Neuronal stem cell (in vitro differentiated cells): ENCODE data around the gene PTGIR.

ENCODE experiments used
- DNase-seq: peaks from one replicate; pipeline ENCODE4 v3.0.0-alpha.2; 2013; ENCODE audit warnings: low spot score
- H2AFZ ChIP-seq: one replicate; pipeline ENCODE4 v1.6.1; 2013; ENCODE audit warnings: mild to moderate bottlenecking, low read length, inconsistent platforms
- H2AK5ac ChIP-seq: 2 replicates; pipeline ENCODE4 v1.6.1; 2013; ENCODE audit warnings: low read depth, mild to moderate bottlenecking, inconsistent platforms, low read length, moderate library complexity, mixed read lengths
- H2BK120ac ChIP-seq: 2 replicates; pipeline ENCODE4 v1.6.1; 2013; ENCODE audit warnings: low read depth, mild to moderate bottlenecking, inconsistent platforms, low read length, moderate library complexity, mixed read lengths
- H2BK12ac ChIP-seq: one replicate; pipeline ENCODE4 v1.6.1; 2013; ENCODE audit warnings: low read length, inconsistent platforms
- H2BK15ac ChIP-seq: 2 replicates; pipeline ENCODE4 v1.6.1; 2013; ENCODE audit warnings: mild to moderate bottlenecking, low read length, inconsistent platforms, mixed read lengths
- H2BK5ac ChIP-seq: one replicate; pipeline ENCODE4 v1.6.1; 2013; ENCODE audit warnings: inconsistent platforms, mild to moderate bottlenecking, low read length, moderate library complexity
- H3K14ac ChIP-seq: one replicate; pipeline ENCODE4 v1.6.1; 2013; ENCODE audit warnings: low read length, inconsistent platforms
- H3K18ac ChIP-seq: 2 replicates; pipeline ENCODE4 v1.6.1; 2013; ENCODE audit warnings: low read length, inconsistent platforms
- H3K23ac ChIP-seq: 2 replicates; pipeline ENCODE4 v1.6.1; 2013; ENCODE audit warnings: low read depth, mild to moderate bottlenecking, mixed read lengths, low read length, inconsistent platforms; ENCODE audit not compliant: poor library complexity
- H3K27ac ChIP-seq: replicated peaks from 3 replicates; pipeline ENCODE4 v1.5.1; 2013; ENCODE audit warnings: low read length, inconsistent platforms
- H3K27me3 ChIP-seq, 3 experiments: 2 replicates each; pipeline ENCODE4 v1.6.1; 2013; ENCODE audit warnings: low read length in 3 of 3, mild to moderate bottlenecking in 2 of 3, inconsistent platforms in 1 of 3, low read depth in 1 of 3, mixed read lengths in 1 of 3, moderate library complexity in 1 of 3; ENCODE audit not compliant: control insufficient read depth in 3 of 3, insufficient read depth in 3 of 3
- H3K36me3 ChIP-seq, 2 donors: replicated peaks in 1 of 2; 2 replicates each; pipeline ENCODE4 v1.6.1; 2013; ENCODE audit warnings: low read length in 2 of 2; ENCODE audit not compliant: control insufficient read depth in 2 of 2, insufficient read depth in 2 of 2
- H3K4ac ChIP-seq: 2 replicates; pipeline ENCODE4 v1.6.1; 2013; ENCODE audit warnings: inconsistent platforms, mild to moderate bottlenecking, low read length, moderate library complexity
- H3K4me1 ChIP-seq, 2 donors: 1 replicate in 1 of 2; 2 replicates in 1 of 2; pipeline ENCODE4 v1.6.1; 2013; ENCODE audit warnings: low read length in 2 of 2, low read depth in 1 of 2; ENCODE audit not compliant: control insufficient read depth in 2 of 2, insufficient read depth in 1 of 2
- H3K4me2 ChIP-seq: one replicate; pipeline ENCODE4 v1.6.1; 2013; ENCODE audit warnings: mild to moderate bottlenecking, low read length, inconsistent platforms; ENCODE audit not compliant: insufficient read depth, poor library complexity, severe bottlenecking
- H3K4me3 ChIP-seq, 2 donors: 2 replicates each; pipeline ENCODE4 v1.5.1; 2013; ENCODE audit warnings: low read length in 2 of 2, mild to moderate bottlenecking in 2 of 2, inconsistent platforms in 1 of 2, moderate library complexity in 1 of 2
- H3K79me1 ChIP-seq: one replicate; pipeline ENCODE4 v1.6.1; 2013; ENCODE audit warnings: low read depth, mild to moderate bottlenecking, inconsistent platforms, low read length, moderate library complexity
- H3K9ac ChIP-seq: one replicate; pipeline ENCODE4 v1.6.1; 2013; ENCODE audit warnings: mild to moderate bottlenecking, low read depth, low read length, inconsistent platforms; ENCODE audit not compliant: poor library complexity
- H3K9me3 ChIP-seq, 2 donors: replicated peaks in 1 of 2; 2 replicates each; pipeline versions ENCODE3 to v1.6.1; 2013; ENCODE audit warnings: low read length in 2 of 2, mild to moderate bottlenecking in 2 of 2, inconsistent platforms in 1 of 2, low read depth in 1 of 2, mixed read lengths in 1 of 2, moderate library complexity in 1 of 2; ENCODE audit not compliant: control insufficient read depth in 2 of 2, insufficient read depth in 1 of 2
- H4K8ac ChIP-seq: one replicate; pipeline ENCODE4 v1.6.1; 2013; ENCODE audit warnings: low read depth, mild to moderate bottlenecking, inconsistent platforms, low read length, moderate library complexity
- H4K91ac ChIP-seq: one replicate; pipeline ENCODE4 v1.6.1; 2013; ENCODE audit warnings: low read length, low read depth, mild to moderate bottlenecking, inconsistent platforms; ENCODE audit not compliant: poor library complexity
- WGBS, 2 donors: extraction: QIAGEN DNeasy Blood & Tissue Kit; methylation state at CpG; one replicate each; pipeline ENCODE4 v1.1.7; 2013; ENCODE audit warnings: missing lambda C conversion rate in 2 of 2, mixed read lengths in 1 of 2; ENCODE audit not compliant: insufficient read length in 2 of 2, insufficient replicate concordance in 1 of 2; ENCODE audit errors: extremely low coverage in 2 of 2; 5-methylcytosine and 5-hydroxymethylcytosine counted together

The PTGIR gene

DNA sequence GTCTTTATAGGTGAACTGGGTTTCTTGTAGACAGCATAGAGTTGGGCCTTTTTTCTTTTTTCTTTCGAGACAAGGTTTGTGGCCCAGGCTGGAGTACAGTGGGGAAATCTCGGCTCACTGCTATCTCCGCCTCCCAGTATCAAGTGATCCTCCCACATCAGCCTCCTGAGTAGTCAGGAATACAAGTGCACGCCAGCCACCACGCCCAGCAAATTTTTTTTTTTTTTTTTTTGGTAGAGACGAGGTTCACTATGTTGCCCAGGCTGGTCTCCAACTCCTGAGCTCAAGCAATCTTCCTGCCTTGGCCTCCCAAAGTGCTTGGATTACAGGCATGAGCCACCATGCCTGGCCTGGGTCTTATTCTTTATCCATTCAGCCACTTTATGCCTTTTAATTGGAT, 28.9 kb downstream of the PTGIR start:
- Histone ChIP-seq H2BK5ac (no peak overlapping the region), H4K91ac (no peak overlapping the region), H2BK15ac (no peak overlapping the region), H2AK5ac (no peak overlapping the region), H2BK120ac (no peak overlapping the region), H3K9ac (no peak overlapping the region), H3K79me1 (no peaks in the 10 kb centered on the region), H2AFZ (no peak overlapping the region), H3K23ac (no peak overlapping the region), H3K27ac (no peak overlapping the region), H3K4me2 (no peak overlapping the region), H2BK12ac (no peak overlapping the region), H4K8ac (no peak overlapping the region), H3K14ac (no peak overlapping the region), H3K18ac (no peak overlapping the region), H3K4me3 (no peak overlapping the region), H3K4me1 (no peaks in the 10 kb centered on the region), H3K4ac (no peak overlapping the region), H3K27me3 (no peaks in the 10 kb centered on the region), H3K9me3 (peaks cover 2 to 8% of the 10 kb centered on the region in 2 donors), H3K36me3 (no peaks in the 10 kb centered on the region)
- no CpG with 5 or more reads among the region's 6 CpGs for WGBS, 2 donors
- no peak for DNase-seq

DNA sequence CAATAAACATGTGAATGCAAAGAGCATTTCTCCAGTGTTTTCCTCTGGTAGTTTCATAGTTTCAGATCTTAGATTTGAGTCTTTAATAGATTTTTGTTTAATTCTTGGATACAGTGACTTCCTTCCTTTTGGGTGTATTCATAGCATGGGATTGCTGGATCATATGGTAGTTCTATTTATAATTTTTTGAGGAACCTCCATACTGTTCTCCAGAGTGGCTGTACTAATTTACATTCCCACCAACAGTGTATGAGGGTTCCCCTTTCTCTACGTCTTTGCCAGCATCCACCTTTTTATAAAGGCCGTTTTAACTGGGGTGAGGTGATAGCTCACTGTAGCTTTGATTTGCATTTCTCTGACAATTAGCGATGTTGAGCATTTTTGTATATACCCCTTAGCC, 33.0 kb downstream of the PTGIR start:
- H2BK12ac ChIP-seq, result no peak overlapping the region
- H3K4me1 ChIP-seq, result no peaks in the 10 kb centered on the region
- H3K27ac ChIP-seq, result no peak overlapping the region
- no peak overlapping the region for H4K91ac ChIP-seq
- H3K27me3 ChIP-seq, result no peaks in the 10 kb centered on the region
- H2AFZ ChIP-seq, result no peak overlapping the region
- H2BK120ac ChIP-seq, result no peak overlapping the region
- H3K4me2 ChIP-seq, result no peak overlapping the region
- H3K9me3 ChIP-seq, result peaks cover 0 to 2% of the 10 kb centered on the region in 2 donors
- DNase-seq, result no peak
- no peak overlapping the region for H2BK5ac ChIP-seq
- H4K8ac ChIP-seq, result no peak overlapping the region
- H3K9ac ChIP-seq, result no peak overlapping the region
- H3K23ac ChIP-seq, result no peak overlapping the region
- no CpG with 5 or more reads among the region's 3 CpGs for WGBS, 2 donors
- H3K4ac ChIP-seq, result no peak overlapping the region
- H3K14ac ChIP-seq, result no peak overlapping the region
- no peak overlapping the region for H3K18ac ChIP-seq
- H2AK5ac ChIP-seq, result no peak overlapping the region
- H3K4me3 ChIP-seq, result no peak overlapping the region
- H2BK15ac ChIP-seq, result no peak overlapping the region
- no peaks in the 10 kb centered on the region for H3K79me1 ChIP-seq
- no peaks in the 10 kb centered on the region for H3K36me3 ChIP-seq

DNA sequence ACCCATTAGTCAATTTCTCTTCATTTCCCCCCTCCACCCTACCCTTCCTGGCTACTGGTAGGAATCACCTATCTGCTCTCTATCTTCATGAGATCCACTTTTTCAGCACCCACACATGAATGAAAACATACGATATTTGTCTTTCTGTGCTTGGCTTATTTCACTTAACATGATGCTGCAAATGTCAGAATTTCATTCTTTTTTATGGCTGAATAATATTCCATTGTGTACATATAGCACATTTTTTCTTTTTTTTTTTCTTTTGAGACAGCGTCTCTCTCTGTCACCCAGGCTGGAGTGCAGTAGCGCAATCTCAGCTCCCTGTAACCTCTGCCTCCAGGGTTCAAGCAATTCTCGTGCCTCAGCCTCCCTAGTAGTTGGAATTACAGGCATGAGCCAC, 33.6 kb downstream of the PTGIR start:
- Histone ChIP-seq H4K8ac (no peak overlapping the region), H3K4me3 (no peak overlapping the region), H3K9ac (no peak overlapping the region), H3K18ac (no peak overlapping the region), H2BK15ac (no peak overlapping the region), H2BK5ac (no peak overlapping the region), H3K4me1 (no peaks in the 10 kb centered on the region), H3K36me3 (no peaks in the 10 kb centered on the region), H2AK5ac (no peak overlapping the region), H2BK12ac (no peak overlapping the region), H3K4me2 (no peak overlapping the region), H3K9me3 (peaks cover 0 to 2% of the 10 kb centered on the region in 2 donors), H3K27me3 (no peaks in the 10 kb centered on the region), H3K4ac (no peak overlapping the region), H3K14ac (no peak overlapping the region), H2AFZ (no peak overlapping the region), H3K79me1 (no peaks in the 10 kb centered on the region), H3K23ac (no peak overlapping the region), H3K27ac (no peak overlapping the region), H4K91ac (no peak overlapping the region), H2BK120ac (no peak overlapping the region)
- no CpG with 5 or more reads among the region's 4 CpGs for WGBS, 2 donors
- DNase-seq, result no peak

DNA sequence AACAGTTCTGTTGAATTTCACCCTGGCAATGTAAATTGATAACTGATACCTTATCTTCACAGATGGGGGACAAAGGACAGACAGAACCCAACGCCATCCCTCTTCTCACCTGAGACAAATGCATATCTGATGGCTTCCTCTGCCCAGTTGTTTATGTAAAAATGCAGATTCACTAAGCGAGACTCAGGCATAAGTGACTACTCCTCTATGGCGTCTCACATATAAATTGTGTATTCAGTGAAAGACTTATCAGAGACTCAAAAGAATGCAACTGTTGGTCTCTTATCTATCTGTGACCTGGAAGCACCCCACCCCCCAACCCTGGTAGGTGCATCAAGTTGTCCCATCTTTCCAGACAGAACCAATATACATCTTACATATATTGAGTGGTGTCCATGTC, 37.0 kb downstream of the PTGIR start:
- Histone ChIP-seq H3K4me1 (no peaks in the 10 kb centered on the region), H3K4me3 (no peak overlapping the region), H2BK12ac (no peak overlapping the region), H4K8ac (no peak overlapping the region), H4K91ac (no peak overlapping the region), H3K14ac (no peak overlapping the region), H3K9me3 (no peaks in the 10 kb centered on the region), H2BK5ac (no peak overlapping the region), H3K36me3 (no peaks in the 10 kb centered on the region), H3K27ac (no peak overlapping the region), H3K79me1 (no peaks in the 10 kb centered on the region), H3K18ac (no peak overlapping the region), H2AK5ac (no peak overlapping the region), H2AFZ (no peak overlapping the region), H2BK15ac (no peak overlapping the region), H3K4ac (no peak overlapping the region), H3K23ac (no peak overlapping the region), H3K27me3 (no peaks in the 10 kb centered on the region), H2BK120ac (no peak overlapping the region), H3K4me2 (no peak overlapping the region), H3K9ac (no peak overlapping the region)
- WGBS, 2 donors, result no CpG with 5 or more reads among the region's 3 CpGs
- no peak for DNase-seq
